GM19025 (cell line): Measurements from ENCODE around the gene TYK2.
A peak's percentile ranks its signal among the peaks of the same experiment; 100 is the strongest.
"Not testable (repeated sequence)": the region's sequence is repeated elsewhere in the genome, so short reads cannot be mapped to it uniquely, and the experiment has no call there.

Source experiments
- ATAC-seq: cut with Tn5 transposase; IDR thresholded peaks from one replicate; pipeline ENCODE4 v1.9.1; 2021; ENCODE audit warnings: mild to moderate bottlenecking, low read depth, moderate library complexity; ENCODE audit not compliant: unreplicated experiment

TYK2 gene

DNA sequence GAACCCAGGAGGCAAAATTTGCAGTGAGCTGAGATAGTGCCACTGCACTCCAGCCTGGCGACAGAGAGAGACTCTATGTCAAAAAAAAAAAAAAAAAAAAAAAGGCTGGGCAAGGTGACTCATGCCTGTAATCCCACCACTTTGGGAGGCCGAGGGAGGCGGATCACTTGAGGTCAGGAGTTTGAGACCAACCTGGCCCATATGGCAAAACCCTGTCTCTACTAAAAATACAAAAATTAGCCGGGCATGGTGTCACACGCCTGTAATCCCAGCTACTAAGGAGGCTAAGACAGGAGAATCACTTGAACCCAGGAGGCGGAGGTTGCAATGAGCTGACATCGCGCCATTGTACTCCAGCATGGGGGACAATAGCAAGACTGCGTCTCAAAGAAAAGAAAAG, 43.6 kb downstream of the TYK2 start:
- ATAC-seq, result not testable (repeated sequence)

DNA sequence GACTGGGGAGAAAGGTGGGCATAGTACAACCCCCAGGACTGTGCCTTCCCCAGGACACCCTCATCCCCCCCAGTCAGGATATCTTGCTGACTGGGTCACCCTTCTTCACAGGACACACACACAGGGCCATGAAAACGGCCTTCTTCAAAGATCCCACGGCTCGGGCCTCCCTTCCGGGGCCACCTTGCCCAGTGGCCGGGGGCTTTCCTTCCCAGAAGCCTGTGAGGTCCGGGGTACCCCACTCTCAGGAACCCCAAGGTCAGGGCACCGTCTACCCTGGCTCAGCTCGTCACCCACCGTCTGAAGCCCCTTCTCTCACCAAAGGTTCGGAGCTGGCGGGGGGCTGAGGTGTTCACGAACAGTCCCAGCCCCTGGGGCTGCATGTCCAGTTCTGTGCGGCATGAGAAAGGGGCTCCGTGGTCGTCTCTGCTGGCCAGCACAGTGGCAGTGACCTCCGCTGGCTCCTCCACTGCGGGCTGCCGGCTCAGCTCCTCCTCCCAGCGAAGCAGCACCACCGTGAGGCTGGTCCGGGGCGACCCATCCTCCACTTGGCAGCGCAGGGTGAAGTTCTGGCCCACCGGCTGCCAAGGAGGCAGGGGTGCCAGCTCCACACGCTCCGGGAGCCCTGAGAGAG, 44.9 kb downstream of the TYK2 start:
- ATAC-seq, result no peak

DNA sequence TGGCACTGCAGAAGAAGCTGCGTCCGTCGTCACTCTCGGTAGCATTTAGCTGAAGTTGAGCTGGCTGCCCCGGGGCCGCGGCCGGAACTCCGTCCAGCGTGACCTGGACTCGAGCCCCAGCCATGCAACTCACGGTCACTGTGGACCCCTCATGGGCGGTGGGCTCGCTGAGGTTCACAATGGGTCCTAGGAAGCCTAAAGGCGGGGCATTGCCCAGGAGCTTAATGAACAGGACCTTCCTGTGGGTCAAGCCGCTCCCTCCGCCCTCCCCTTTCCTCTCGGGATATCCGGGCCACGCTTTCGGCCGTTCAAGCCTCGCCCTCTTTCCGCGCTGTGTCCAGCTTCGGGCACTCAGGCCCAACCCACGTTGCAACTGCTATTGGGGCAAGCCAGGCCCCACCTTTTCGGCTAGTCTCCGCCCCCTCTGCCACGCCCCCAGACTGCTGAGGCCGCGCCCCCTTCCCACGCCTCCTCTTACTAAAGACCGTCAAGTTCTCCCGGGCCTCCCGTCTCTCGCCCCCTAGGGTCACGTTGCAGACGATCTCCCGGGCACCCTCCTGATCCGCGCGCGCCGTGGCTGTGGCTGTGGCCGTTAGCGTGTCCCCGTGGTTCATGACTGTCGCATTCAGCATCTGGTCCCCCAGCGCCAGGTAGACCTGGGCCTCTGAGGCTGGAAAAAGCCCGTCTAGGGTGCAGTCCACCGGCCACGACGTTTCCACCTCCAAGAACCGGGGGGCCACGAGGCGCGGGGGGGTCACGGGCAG, 45.6 kb downstream of the TYK2 start:
- ATAC-seq, result no peak

DNA sequence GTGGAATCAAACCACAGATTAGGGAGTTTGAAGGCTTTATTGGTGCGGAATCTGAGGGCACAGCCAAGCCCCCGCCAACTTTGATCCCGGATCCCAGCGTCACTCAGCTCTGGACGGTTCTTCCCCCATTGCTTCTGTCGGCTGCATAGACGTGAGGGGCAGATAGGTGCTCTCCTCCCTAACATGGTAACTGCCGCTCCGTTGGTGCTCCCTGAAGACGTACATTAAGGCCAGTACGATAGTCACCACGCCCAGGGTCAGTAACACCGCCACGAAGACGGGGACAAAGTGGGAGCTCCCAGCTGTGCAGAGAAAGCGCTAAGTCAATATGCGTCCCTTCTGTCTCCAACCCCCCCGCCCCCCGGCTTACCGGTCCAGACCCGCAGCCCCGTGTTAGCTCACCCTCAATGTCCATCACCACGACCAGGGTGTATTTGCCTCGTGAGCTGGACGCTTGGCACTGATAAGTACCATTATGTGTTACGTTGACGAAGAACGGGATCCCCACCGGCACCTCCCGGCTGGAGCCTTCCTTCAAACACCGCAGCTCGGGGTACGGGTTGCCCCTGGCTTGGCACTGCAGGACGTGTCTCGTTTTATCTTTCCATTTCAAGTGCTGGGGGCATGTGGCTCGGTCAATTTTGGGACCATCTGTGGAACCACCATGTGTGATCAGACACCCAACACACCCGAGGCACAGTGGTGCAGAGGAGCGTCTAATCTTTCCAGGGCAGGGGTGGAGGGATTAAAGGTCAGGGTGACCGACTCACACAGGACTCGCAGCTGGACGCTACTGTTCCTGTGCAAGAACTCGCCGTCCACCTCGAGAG, 46.4 kb downstream of the TYK2 start:
- ATAC-seq, result no peak

DNA sequence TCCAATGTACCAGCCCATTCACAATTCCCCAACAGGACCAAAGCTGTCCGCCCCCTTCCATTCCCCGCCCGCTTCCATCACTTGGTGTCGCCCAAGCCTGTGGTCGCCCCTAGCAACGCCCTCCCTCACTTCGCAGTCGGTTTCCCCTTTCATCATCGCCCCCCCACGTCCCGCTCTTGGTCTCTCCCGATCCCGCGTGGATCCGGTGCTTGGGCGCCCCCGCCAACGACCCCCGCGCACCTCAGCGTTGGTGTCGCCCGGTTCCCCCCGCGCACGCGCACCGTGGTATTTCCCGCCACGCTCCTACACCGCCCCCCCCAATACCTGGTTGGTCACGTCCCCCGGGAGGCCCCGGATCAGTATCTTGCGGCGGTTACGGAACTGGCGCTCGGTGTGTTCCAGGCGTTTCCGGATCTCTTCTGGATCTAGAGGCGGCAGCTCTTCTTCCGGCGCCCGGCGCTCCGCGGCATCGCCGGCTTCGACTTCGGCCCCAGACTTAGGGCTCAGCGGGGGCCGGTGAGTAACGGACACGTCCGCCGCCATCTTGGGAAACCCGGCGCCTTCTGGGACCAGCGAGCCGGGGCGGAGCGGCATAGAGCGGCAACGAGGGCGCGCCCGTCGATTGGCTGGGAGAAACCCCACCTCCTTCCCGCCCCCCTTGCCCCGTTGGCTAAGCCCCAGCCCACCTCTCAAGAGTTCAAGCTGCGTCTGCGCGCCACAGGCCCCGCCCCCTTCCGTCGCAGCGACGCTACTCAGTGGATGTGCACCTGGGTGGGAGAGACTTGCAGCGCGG, 47.2 kb downstream of the TYK2 start, which contains the start of gene RAVER1:
Gene RAVER1 (minus strand): TSS at position 565 of the 793 bp plus-strand sequence. CDS start 22 bp downstream, at position 543.
- ATAC-seq, result peak; percentile 92

DNA sequence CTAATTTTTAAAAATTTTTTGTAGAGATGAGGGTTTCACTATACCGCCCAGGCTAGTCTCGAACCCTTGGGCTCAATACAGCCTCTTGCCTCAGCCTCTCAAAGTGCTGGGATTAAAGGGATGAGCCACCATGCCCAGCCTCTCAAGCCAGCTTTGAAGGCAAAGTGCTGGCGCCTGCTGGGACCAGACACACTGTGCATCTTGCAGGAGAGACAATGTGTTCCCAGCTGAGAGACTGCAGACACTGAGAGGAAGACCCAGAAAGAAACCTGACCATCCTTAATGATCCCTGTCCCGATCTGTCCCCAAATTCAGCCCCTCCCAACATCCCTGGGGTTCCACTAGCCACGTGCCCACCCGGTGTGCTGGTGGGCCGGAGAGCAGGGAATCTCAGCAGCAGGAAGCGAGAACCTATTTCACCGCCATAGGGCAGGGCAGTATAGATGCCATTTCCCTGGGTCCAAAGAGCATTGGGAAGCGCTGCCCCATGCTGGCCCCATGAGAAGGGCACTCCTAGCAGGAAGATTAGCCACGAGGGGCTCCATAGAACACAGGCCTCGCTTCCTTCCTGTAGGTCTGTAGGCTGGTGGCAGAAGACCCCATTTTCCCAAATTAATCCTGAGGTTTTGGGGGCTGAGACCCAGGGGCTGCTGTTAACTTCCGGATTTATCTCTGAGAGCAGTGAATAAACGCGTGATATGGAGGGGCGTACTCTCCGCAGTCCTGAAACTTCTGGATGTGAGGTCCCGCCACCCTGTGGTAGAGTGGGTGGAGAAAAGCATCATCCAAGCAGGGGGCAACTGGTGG, 48.0 kb downstream of the TYK2 start:
- ATAC-seq, result no peak

DNA sequence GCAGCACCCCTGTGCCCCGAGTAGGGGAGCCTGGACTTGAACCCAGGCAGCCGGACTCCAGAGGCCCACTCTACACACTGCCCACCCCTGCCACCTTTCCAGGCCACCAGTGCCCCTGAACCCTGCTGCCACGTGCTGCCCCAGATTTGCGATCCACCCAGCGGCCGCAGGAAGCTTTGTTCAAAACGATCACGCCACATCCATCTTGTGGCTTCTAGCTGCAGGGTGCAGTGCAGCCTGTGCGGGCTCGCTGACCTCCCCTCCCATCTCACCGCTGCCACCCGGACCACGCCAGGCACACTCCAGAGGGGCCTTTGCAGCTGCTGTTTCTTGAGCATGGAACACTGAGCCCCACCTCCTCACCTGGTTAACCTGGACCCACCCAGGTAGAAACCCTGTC, 50.8 kb downstream of the TYK2 start:
- ATAC-seq, result no peak

DNA sequence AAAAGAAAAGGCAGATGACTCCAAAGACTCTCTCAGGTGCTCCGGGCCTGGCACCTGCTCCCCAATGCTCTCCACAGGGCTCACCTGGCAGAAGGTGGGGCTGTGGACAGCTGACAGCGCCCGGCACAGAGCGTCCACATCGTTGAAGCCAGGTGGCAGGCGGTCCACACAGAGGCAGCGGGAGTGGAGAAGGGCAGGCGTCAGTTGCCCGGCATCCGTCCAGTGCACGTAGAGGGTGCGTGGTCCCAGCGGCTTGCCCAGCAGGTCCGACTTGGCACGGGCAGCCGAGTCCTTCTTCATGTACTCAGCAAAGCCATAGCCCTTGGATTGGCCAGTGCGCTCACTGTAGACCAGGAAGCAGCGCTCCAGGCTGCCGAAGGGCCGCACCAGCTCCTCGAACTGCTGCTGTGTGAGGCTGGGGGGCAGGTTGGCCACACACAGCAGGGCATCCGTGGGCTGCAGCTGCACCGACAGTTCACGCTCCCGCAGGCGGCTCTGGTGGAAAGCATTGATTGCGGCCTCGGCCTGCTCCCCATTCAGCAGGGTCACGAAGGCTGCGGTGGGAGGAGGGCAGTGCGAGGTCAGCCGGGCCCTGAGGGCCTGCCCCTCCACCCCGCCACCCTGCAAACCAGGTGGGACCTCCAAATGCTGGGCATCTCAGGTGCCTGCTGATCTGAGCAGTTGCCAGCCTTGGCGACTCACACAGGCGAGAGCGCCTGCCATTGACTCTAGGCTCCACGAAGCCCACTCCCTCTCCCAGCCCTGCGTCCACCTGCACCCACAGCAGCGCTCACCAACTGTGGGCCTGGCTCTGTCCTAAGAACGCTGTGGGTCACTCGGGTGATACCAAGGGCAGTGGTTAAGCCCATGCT, 51.6 kb downstream of the TYK2 start:
- ATAC-seq, result no peak

DNA sequence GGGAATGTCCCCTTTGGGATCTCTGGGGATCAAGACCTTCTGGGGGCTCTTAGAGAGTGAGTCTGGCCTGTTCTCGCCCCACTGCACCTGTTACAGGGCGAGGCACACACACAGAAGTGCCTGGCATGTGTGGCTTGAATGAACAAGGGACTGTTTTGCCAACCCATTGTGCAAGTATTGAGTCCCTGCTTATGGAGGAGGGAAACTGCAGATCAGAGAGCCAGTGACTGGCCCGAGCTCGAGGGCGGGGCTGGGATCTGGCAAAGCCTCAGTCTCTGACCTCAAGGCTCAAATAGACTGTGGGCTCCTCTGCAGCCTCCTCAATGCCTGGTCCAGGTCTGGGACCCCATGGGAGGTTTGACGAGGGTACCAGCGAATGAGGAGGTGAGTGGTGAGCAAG, 52.6 kb downstream of the TYK2 start:
- ATAC-seq, result no peak

DNA sequence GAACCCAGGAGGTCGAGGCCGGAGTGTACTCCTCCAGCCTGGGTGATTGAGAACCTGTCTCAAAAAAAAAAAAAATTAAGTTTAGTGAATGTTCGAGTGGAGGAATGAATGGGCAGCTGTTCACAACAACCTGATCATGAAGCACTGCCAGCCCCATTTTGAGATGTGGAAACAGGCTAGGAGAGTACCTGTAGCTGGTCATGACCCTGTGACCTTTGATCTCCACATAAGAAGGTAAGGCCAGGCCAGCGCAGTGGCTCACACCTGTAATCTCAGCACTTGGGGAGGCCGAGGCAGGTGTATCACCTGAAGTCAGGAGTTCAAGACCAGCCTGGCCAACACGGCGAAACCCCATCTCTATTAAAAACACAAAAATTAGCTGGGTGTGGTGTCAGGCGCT, 54.6 kb downstream of the TYK2 start:
- no peak for ATAC-seq

DNA sequence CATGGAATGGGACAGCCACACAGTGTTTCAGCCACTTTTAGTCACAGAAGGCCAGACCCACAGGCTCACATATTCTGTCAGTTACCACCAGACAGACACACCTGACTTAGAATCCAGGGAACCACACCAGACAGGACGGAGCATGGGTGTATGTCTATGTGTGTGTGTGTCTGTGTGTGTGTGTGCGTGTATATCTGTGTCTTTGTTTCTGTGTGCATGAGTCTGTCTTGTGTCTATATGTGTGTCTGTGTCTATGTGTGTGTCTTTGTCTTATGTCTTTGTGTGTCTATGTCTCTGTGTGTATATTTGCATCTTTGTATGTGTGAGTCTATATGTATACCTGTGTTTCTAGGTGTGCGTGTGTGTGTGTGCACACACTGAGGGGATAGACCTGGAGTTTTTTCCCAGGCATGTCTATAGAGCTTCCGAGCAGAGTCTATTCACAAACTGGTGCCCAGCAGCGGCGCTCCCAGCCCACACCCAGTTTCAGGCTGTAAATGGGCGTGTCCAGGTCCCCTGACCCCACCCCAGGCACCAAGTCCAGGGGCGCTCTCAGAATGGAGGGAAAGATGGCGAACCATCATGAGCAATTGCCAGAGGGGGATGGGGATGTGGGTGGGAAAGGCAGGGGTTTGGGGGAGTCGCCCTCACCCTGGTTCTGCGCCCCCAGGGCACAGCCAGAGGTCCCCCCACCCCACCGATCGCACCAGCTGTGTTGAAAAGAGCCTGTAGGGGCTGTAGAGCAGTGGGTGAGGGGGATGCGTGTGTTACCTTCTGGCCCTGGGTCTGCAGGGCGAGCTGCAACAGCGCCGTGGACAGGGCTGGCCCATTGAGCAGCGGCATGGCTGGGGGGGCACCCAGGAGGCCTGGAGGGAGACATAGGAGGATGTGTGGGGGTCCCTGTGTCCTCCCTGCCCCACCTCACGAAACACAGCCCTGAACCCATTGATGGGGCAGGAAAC, 58.2 kb downstream of the TYK2 start:
- no peak for ATAC-seq

DNA sequence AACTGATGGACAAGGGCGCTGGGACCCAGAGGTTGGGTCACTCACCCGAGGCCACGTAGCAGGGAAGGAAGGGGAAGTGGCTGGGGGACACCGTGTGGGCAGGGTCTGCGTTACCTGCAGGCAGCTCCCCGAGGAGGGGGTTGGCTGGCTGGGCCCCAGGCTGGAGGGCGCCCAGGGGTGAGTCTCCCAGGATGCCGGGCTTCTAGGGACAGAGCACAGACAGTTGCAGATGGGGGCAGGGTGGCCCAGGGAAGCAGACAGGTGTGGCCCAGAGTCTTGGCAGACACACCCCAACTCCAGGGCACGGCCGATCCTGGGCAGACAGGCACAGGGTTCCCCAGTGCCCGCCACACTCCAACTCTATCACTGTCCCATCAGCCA, 59.0 kb downstream of the TYK2 start:
- ATAC-seq, result no peak

DNA sequence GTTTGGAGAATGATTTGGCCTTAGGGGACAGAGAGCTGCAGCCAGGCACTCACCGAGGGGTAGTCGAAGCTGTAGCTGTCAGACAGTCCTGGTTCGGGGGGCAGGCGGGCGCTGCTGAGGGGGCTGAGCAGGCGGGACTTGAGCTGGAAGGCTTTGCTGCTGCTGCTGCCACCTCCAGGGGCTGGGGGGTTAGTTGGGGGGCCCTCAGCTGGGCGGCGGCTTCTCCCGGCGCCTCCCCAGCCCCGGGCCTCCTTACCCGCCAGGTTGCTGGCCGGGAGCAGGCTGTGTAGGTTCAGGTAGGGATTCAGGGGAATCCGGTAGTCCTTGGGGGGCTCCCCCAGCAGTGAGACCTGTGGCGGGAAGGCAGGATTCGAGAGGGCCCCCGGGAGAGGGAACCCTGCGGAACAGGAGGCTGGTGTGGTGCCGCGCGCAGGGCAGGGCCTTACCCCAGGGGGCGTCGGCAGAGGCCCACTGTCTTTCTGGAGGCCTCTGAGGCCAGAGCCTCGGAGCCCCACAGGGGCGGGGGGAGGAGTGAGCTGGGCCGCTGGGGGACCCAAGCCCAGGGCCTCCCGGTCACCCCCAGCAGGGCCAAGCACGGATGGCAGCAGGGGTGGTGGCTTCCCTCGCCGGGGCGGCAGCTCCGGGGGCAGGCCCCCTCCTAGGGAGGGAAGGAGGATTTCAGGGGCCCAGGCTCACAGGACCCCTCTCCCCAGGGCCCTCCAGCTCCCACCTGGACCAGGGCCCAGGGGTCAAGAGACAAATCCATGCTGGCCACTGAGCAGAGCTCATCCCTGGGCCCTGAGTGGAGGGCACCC, 59.6 kb downstream of the TYK2 start:
- no peak for ATAC-seq

DNA sequence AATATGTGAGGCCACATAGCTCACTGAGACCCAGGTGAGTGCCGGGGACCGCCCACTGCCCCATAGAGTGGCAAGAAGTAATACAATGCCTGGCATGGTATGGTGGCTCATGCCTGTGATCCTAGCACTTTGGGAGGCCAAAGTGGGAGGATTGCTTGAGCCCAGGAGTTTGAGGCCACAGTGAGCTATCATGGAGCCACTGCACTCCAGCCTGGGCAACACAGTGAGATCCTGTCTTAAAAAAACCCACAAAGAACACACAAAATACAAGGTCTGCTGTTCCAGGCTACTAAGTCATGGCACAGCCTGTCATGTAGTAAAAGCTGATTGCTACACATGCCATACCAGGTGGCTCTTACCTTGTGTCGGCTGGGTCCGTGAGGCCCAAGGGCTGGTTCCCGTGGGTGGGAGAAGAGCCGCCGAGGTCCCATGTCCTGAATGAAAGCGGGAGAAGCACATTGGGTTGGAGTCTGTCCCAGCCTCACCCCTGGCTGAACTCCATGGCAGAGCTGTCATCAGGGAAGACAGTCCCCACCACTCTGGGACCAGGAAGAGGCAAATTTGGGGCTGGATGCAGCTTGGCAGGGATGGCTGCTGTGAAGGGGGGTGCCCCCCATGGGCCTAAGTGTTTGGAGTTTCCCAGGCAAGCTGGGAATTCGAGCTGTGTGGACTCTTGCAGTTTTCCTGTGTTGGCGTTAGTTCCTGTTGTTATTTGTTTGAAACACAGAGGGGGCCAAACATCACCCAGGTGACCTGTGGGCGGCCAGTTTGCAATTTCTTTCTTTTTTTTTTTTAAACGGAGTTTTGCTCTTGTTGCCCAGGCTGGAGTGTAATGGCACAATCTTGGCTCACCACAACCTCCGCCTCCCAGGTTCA, 61.3 kb downstream of the TYK2 start:
- no peak for ATAC-seq

DNA sequence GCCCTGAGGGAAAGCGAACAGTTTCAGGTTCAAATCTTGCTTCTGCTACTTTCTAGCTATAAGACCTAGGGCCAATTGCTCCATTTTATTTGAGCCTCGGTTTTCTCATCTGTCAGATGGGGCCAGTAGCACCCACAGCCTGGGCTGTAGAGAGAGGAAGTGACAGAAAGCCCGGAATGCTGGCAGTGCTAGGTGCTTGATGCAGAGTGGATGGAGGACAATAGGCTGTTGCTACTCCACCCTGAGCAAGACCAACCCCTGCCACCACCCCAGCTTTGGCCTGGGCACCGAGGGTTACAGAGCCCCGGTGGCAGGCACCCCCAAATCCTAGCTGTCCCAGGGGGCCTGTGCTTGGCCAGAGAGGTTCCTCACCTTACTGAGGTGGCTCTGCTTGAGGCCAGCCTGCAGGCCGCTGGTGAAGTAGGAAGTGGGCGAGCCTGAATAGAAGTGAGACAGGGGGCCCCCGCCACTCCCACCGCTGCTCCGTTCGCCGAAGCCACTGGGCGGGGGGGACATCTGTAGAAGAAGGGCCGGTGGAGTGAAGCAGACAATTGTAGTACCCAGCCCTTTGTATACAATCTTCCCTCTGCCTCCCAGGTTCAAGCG, 62.4 kb downstream of the TYK2 start:
- ATAC-seq, result no peak
